CD8-positive, alpha-beta memory T cell (primary cell): ENCODE data around the gene SLC1A3. TPM values are rescaled to one million over a fixed set of nuclear protein-coding genes. Genes with fewer than 3 reads are reported as not detected.

Source experiments
- CTCF ChIA-PET: fragments of 350-600 bp; sonication (Branson Sonifier 250); formaldehyde crosslinking; loops from one replicate; lab custom pipeline; 2021; ENCODE audit warnings: antibody characterized with exemption; lab: Charles Lee
- POLR2A ChIA-PET: fragments of 350-600 bp; sonication (Branson Sonifier 250); formaldehyde crosslinking; loops from one replicate; lab custom pipeline; 2021; ENCODE audit warnings: antibody characterized with exemption; lab: Charles Lee
- DNase-seq, 5 donors: peaks; one replicate each; pipeline versions ENCODE4 v3.0.0 to v3.0.0-alpha.2; 2020 to 2022; ENCODE audit warnings: mixed read lengths in 1 of 5
- H3K27ac ChIP-seq: one replicate; pipeline ENCODE4 v1.7.0; 2013; ENCODE audit warnings: low read depth, mild to moderate bottlenecking, low read length, moderate library complexity
- H3K27me3 ChIP-seq: 2 replicates; pipeline ENCODE4 v1.7.0; 2013; ENCODE audit warnings: low read length, mild to moderate bottlenecking; ENCODE audit not compliant: insufficient read depth, poor library complexity, severe bottlenecking
- H3K36me3 ChIP-seq: 2 replicates; pipeline ENCODE4 v1.7.0; 2013; ENCODE audit warnings: mild to moderate bottlenecking, low read length, moderate library complexity; ENCODE audit not compliant: insufficient read depth
- H3K4me1 ChIP-seq: 2 replicates; pipeline ENCODE4 v1.7.0; 2013; ENCODE audit warnings: mild to moderate bottlenecking, low read length, moderate library complexity; ENCODE audit not compliant: insufficient read depth
- H3K4me3 ChIP-seq: 2 replicates; pipeline ENCODE4 v1.7.0; 2013; ENCODE audit warnings: mild to moderate bottlenecking, low read length
- H3K9me3 ChIP-seq: 2 replicates; pipeline ENCODE4 v1.7.0; 2013; ENCODE audit warnings: mild to moderate bottlenecking, low read length
- H3K27ac Mint-ChIP-seq, 8 donors: one replicate each; pipeline ENCODE4 v1.8.0; 2020 to 2021; ENCODE audit warnings: mixed read lengths in 8 of 8, mild to moderate bottlenecking in 6 of 8, inconsistent platforms in 3 of 8, moderate library complexity in 3 of 8
- H3K27me3 Mint-ChIP-seq, 2 donors: one replicate each; pipeline ENCODE4 v1.8.0; 2020 to 2021; ENCODE audit warnings: mixed read lengths in 2 of 2, mild to moderate bottlenecking in 1 of 2, moderate library complexity in 1 of 2
- H3K36me3 Mint-ChIP-seq, 3 donors: one replicate each; pipeline ENCODE4 v1.8.0; 2020 to 2021; ENCODE audit warnings: mixed read lengths in 3 of 3, inconsistent platforms in 1 of 3, mild to moderate bottlenecking in 1 of 3
- H3K4me1 Mint-ChIP-seq, 3 donors: one replicate each; pipeline ENCODE4 v1.8.0; 2020 to 2021; ENCODE audit warnings: mixed read lengths in 3 of 3, inconsistent platforms in 1 of 3, mild to moderate bottlenecking in 1 of 3
- H3K4me3 Mint-ChIP-seq, 7 donors: one replicate each; pipeline ENCODE4 v1.8.0; 2020 to 2021; ENCODE audit warnings: mixed read lengths in 7 of 7, mild to moderate bottlenecking in 6 of 7, moderate library complexity in 4 of 7, inconsistent platforms in 2 of 7
- H3K9me3 Mint-ChIP-seq, 5 donors: one replicate each; pipeline ENCODE4 v1.8.0; 2020 to 2022; ENCODE audit warnings: mixed read lengths in 5 of 5, mild to moderate bottlenecking in 3 of 5, moderate library complexity in 2 of 5, inconsistent platforms in 1 of 5
- polyA plus RNA-seq: library from polyadenylated mRNA; unstranded; fragments of 300-500 nt; fragmentation: Illumina TruSeq; gene quantifications from one replicate; pipeline ENCODE4 v1.2.3, GENCODE V29; 2021
- total RNA-seq, 2 experiments: library from RNA; stranded (reverse); gene quantifications; one replicate each; pipeline ENCODE4 v1.2.3, GENCODE V29; 2021

SLC1A3 gene
- total and polyA plus RNA-seq, 3 experiments from 2014 or later: 0.35 to 0.37 TPM; not detected in 1

DNA sequence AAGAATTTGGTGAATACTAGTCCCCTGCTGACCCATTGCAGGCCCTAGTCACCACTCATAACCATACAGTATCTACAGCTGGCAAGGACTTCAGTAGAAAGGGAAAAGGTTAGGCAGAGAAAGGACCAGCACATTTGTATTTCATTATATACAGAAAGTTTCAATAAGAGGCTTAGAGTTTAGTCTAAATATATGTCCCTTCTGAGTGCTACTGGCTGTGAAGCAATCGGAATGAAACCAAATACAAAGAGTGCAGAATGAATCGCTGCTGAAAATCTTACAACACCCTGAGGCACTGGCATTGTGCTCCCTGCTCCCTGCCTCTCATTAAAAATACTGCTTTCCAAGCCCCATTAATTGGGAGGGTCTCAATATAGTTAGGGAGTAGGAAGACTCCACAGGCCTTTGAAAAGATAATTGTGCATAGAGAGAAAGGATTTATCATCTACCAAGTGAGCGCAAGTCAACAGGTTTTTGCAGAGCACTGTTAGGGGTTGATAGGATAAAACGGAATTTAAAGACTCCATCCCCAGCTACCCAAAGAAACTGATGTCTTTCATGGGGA is 110.8 kb downstream of the SLC1A3 start:
- Histone ChIP-seq H3K27ac (no peak overlapping the region), H3K9me3 (no peaks in the 10 kb centered on the region), H3K4me3 (no peak overlapping the region), H3K4me1 (no peaks in the 10 kb centered on the region), H3K36me3 (no peaks in the 10 kb centered on the region), H3K27me3 (no peaks in the 10 kb centered on the region)
- Mint-ChIP-seq H3K9me3 (peaks cover 0 to 2% (median 0%) of the 10 kb centered on the region in 5 donors), H3K27ac (peak overlapping the region in 1 of 8 donors; percentile 16), H3K36me3 (peaks cover 0 to 1% (median 0%) of the 10 kb centered on the region in 3 donors), H3K27me3 (peaks cover 4 to 12% of the 10 kb centered on the region in 2 donors), H3K4me3 (no peak overlapping the region), H3K4me1 (no peaks in the 10 kb centered on the region)
- CTCF ChIA-PET: interaction anchor here (1.5 kb wide), 1 partner anchor 21 kb away, joined by 4 read pairs; no protein-coding TSS in a partner anchor
- POLR2A ChIA-PET: no interaction called here
- DNase-seq: no peak

DNA sequence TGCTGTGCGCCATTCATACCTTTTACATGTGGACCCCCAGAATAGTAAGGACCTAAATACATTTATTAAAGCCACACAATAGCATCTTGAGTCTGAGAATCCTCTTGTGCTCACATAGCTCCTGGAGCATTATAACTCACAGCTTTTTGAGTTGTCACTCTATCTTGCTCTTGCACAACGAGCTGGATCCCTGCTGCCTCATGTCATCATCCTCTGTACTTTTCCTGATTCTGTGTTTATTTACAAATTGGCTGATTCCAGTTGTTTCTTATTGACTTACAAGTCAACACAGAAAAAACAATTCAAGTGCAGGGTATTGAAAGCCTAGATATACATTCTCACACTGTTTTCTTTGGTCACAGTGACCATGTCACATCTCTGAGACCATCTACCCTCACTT is 112.9 kb downstream of the SLC1A3 start:
- ChIA-PET CTCF (interaction anchor here (0.9 to 1.7 kb wide), 2 partner anchors 10 to 12 kb away, joined by 3 to 6 read pairs; no protein-coding TSS in a partner anchor), POLR2A (no interaction called here)
- peaks cover 0 to 2% (median 0%) of the 10 kb centered on the region in 5 donors for H3K9me3 Mint-ChIP-seq
- no peak for DNase-seq
- H3K9me3 ChIP-seq: no peaks in the 10 kb centered on the region
- no peak overlapping the region for H3K4me3 ChIP-seq
- H3K27ac Mint-ChIP-seq: no peak overlapping the region
- H3K4me1 Mint-ChIP-seq: peaks cover 9 to 15% (median 15%) of the 10 kb centered on the region in 3 donors
- no peak overlapping the region for H3K4me3 Mint-ChIP-seq
- no peak overlapping the region for H3K27ac ChIP-seq
- H3K27me3 Mint-ChIP-seq: peaks cover 4 to 12% of the 10 kb centered on the region in 2 donors
- no peaks in the 10 kb centered on the region for H3K27me3 ChIP-seq
- H3K36me3 ChIP-seq: no peaks in the 10 kb centered on the region
- peaks cover 5% of the 10 kb centered on the region for H3K4me1 ChIP-seq
- H3K36me3 Mint-ChIP-seq: peaks cover 0 to 3% (median 0%) of the 10 kb centered on the region in 3 donors

DNA sequence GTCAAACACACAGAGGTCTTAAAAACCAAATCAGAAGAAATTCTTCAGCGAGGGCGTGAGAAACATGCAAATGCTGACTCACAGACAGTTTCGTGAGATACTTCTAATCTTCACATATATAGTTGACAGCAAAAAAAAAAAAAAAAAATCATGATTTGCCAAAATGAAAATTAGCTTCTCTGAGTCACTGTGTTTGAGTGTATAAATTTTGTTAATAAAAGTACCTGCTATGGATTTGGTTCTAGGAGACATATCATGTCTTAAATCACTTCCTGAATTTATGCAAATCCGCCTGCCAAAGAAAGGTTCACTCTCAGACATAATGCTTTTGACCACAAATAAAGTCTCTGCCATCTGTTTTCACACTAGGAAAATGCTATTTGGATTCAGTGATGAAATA is 114.3 kb downstream of the SLC1A3 start:
- Histone ChIP-seq H3K4me1 (peaks cover 6% of the 10 kb centered on the region), H3K36me3 (no peaks in the 10 kb centered on the region), H3K27me3 (no peaks in the 10 kb centered on the region), H3K9me3 (no peaks in the 10 kb centered on the region), H3K4me3 (no peak overlapping the region), H3K27ac (no peak overlapping the region)
- Mint-ChIP-seq H3K27ac (no peak overlapping the region), H3K9me3 (no peaks in the 10 kb centered on the region), H3K4me3 (no peak overlapping the region), H3K27me3 (peaks cover 4 to 10% of the 10 kb centered on the region in 2 donors), H3K4me1 (peaks cover 17 to 25% (median 22%) of the 10 kb centered on the region in 3 donors), H3K36me3 (peaks cover 0 to 3% (median 0%) of the 10 kb centered on the region in 3 donors)
- POLR2A ChIA-PET: no interaction called here
- CTCF ChIA-PET: interaction anchor here (1.1 to 1.7 kb wide), 3 partner anchors 9 to 17 kb away, joined by 3 to 6 read pairs (median 3); no protein-coding TSS in a partner anchor
- DNase-seq: no peak

DNA sequence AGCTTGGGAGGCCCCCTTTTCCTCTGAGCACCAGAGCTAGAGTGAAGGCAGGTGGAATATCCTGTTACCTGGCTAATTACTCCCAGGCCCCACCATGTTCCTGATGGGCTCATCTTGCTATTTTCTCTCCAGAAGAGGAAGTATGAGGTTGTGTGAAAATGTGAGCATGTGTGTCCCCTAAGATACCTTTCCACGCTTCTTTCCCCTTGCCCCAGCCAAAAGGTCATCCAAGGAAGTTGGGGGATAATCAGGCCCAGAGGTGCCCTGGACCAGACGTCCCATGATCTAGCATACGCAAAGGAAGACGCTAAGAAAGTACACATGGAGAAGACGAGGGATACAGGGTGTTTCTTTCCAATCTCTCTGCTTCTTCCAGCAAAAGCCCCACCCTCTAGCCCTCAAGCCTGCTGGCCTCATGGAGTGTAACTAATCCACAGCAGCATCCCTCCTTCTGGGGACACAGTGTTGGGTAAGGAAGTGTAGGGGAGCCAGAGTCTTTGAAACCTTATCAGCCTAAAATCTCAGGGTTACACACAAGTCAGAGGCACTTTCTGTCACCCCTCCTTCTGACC is 115.3 kb downstream of the SLC1A3 start:
- Histone ChIP-seq H3K4me1 (peaks cover 6% of the 10 kb centered on the region), H3K9me3 (no peaks in the 10 kb centered on the region), H3K36me3 (no peaks in the 10 kb centered on the region), H3K4me3 (no peak overlapping the region), H3K27ac (no peak overlapping the region), H3K27me3 (no peaks in the 10 kb centered on the region)
- Mint-ChIP-seq H3K36me3 (peaks cover 0 to 3% (median 0%) of the 10 kb centered on the region in 3 donors), H3K27me3 (peaks cover 4 to 10% of the 10 kb centered on the region in 2 donors), H3K4me3 (no peak overlapping the region), H3K27ac (no peak overlapping the region), H3K9me3 (no peaks in the 10 kb centered on the region), H3K4me1 (peaks cover 18 to 25% (median 22%) of the 10 kb centered on the region in 3 donors)
- DNase-seq: no peak
- POLR2A ChIA-PET: no interaction called here
- CTCF ChIA-PET: interaction anchor here (1.5 kb wide), 1 partner anchor 16 kb away, joined by 3 read pairs; no protein-coding TSS in a partner anchor

DNA sequence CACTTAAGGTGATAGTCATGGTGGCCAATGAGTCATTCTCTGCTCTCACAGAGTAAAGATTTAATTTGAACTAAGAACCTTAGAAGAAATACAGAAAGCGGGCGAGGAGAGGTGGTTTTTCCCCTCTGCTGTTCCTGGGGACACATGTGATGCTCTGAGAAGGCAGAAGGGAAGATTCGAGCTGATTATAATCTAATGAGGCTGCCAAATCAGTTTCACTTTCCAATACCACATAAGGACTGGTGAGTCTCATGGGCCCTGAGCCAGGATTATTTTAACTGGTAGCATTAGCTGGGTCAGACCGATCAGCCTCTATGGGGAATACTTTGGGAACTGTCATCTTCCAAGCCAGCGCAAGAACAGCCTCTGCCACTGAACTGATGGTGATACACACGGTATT is 116.5 kb downstream of the SLC1A3 start:
- no peaks in the 10 kb centered on the region for H3K36me3 ChIP-seq
- H3K4me1 ChIP-seq: peaks cover 6% of the 10 kb centered on the region
- POLR2A ChIA-PET: no interaction called here
- no peak overlapping the region for H3K27ac ChIP-seq
- peak overlapping the region in 3 of 8 donors; percentile 59 to 83 (median 80) for H3K27ac Mint-ChIP-seq
- peaks cover 5 to 7% of the 10 kb centered on the region in 2 donors for H3K27me3 Mint-ChIP-seq
- CTCF ChIA-PET: no interaction called here
- peaks cover 0 to 3% (median 0%) of the 10 kb centered on the region in 3 donors for H3K36me3 Mint-ChIP-seq
- peaks cover 18 to 25% (median 22%) of the 10 kb centered on the region in 3 donors for H3K4me1 Mint-ChIP-seq
- no peak for DNase-seq
- H3K4me3 Mint-ChIP-seq: peak overlapping the region in 2 of 7 donors; percentile 10 to 13
- H3K27me3 ChIP-seq: no peaks in the 10 kb centered on the region
- H3K4me3 ChIP-seq: no peak overlapping the region
- no peaks in the 10 kb centered on the region for H3K9me3 Mint-ChIP-seq
- H3K9me3 ChIP-seq: no peaks in the 10 kb centered on the region

DNA sequence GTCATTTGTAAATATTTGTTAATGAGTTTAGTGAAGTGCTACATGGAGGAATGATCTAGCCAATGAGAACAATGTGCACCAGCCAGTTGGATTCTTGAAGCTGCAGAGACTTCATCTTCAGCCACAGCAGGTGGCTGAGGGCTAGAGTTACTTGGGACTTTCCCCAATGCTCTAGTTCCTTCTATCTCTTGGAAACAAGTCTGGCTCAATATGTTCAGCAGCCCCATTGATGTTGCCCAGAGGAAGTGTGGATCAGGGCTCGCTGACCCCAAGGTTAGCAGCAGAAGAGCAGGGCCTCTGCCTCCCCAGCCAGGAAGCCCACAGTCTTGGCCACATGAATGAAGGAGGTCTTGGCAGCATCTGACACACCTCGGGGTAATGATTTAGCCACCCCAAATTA is 117.5 kb downstream of the SLC1A3 start:
- DNase-seq: no peak
- Mint-ChIP-seq H3K27me3 (peaks cover 7 to 8% of the 10 kb centered on the region in 2 donors), H3K4me3 (peak overlapping the region in 3 of 7 donors; percentile 65 to 75 (median 73)), H3K4me1 (peaks cover 18 to 25% (median 23%) of the 10 kb centered on the region in 3 donors), H3K36me3 (peaks cover 0 to 3% (median 0%) of the 10 kb centered on the region in 3 donors), H3K9me3 (no peaks in the 10 kb centered on the region), H3K27ac (peak overlapping the region in 2 of 8 donors; percentile 24 to 29)
- CTCF ChIA-PET: no interaction called here
- Histone ChIP-seq H3K4me1 (peaks cover 6% of the 10 kb centered on the region), H3K36me3 (no peaks in the 10 kb centered on the region), H3K4me3 (no peak overlapping the region), H3K27ac (no peak overlapping the region), H3K27me3 (no peaks in the 10 kb centered on the region), H3K9me3 (no peaks in the 10 kb centered on the region)
- POLR2A ChIA-PET: no interaction called here

DNA sequence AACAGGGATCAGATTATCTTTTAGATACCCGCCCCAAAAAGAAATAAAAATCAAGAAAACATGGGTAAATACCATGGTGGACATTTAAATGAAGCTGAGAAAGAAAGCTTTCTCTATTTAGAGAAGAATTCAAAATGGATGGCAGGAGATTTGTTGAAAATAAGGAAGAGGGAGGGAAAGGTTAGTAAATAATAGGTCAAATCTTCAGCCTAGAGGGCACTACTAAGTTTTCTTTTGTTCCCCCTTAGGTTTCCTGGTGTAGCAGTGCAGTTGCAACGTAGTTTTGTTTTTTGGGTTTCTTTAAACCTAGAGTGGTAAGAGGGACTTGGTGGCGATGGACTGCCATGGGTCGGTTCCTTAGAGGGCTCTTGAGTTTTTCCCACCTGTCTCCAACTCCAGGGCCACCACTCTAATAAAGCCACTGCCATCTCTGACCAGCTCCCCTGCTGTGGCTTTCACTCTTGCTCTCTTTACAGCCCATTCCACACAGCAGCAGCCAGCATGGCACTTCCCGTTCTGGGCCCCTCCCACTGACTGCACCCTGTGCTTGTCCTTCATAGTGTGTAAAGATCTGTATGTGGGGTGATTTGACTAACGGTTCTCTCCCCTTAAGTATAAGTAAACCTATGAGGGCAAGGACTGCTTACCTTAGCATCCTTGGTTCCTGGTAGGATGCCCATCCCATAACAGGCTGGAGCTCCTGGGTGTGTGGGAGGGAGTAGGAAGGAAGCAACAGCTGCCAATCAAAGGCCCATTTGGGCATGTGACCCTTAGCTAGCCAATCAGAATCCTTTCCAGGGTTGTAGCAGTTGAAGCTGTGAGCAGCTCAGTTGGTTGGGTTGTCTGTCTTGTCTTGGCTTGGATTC is 118.3 kb downstream of the SLC1A3 start:
- H3K4me3 Mint-ChIP-seq: peak overlapping the region; percentile 63 to 79 (median 74)
- H3K27me3 Mint-ChIP-seq: peaks cover 8% of the 10 kb centered on the region in 2 donors
- H3K9me3 ChIP-seq: no peaks in the 10 kb centered on the region
- peaks cover 0 to 3% (median 0%) of the 10 kb centered on the region in 3 donors for H3K36me3 Mint-ChIP-seq
- peaks cover 6% of the 10 kb centered on the region for H3K4me1 ChIP-seq
- H3K27ac ChIP-seq: no peak overlapping the region
- ChIA-PET CTCF (interaction anchor here (0.7 to 1.5 kb wide), 2 partner anchors 9 kb away, joined by 4 to 5 read pairs; no protein-coding TSS in a partner anchor), POLR2A (interaction anchor here (0.6 kb wide), 1 partner anchor 26 kb away, joined by 3 read pairs; no protein-coding TSS in a partner anchor)
- DNase-seq: peak in 3 of 5 donors; percentile 33 to 57 (median 52)
- peak overlapping the region in 5 of 8 donors; percentile 2 to 87 (median 64) for H3K27ac Mint-ChIP-seq
- no peaks in the 10 kb centered on the region for H3K36me3 ChIP-seq
- H3K27me3 ChIP-seq: no peaks in the 10 kb centered on the region
- peak overlapping the region; percentile 56 for H3K4me3 ChIP-seq
- no peaks in the 10 kb centered on the region for H3K9me3 Mint-ChIP-seq
- peaks cover 18 to 28% (median 26%) of the 10 kb centered on the region in 3 donors for H3K4me1 Mint-ChIP-seq
